Suprapubic skin (tissue), 3 donors: ENCODE measurements around the gene SERPINB6.

Source experiments
- EP300 ChIP-seq: sonication (generic); formaldehyde crosslinking; IDR thresholded peaks from one replicate; pipeline ENCODE4 v1.6.1; 2017; ENCODE audit warnings: antibody characterized with exemption
- POLR2A ChIP-seq, 2 donors: fragments of 450-650 bp; IDR thresholded peaks; one replicate each; pipeline ENCODE4 v1.6.1; 2017; ENCODE audit warnings: antibody characterized with exemption in 2 of 2, mild to moderate bottlenecking in 2 of 2, moderate library complexity in 2 of 2
- TF ChIP-seq, protein P1 (sequence below), 2 donors: fragments of 200-600 bp in 1 of 2; fragments of 450-650 bp in 1 of 2; sonication (generic) in 1 of 2; IDR thresholded peaks; one replicate each; pipeline ENCODE4 v1.5.1; 2016 to 2019; ENCODE audit warnings: antibody characterized with exemption in 2 of 2, mild to moderate bottlenecking in 1 of 2, moderate library complexity in 1 of 2

- TF ChIP-seq, protein P1, sequence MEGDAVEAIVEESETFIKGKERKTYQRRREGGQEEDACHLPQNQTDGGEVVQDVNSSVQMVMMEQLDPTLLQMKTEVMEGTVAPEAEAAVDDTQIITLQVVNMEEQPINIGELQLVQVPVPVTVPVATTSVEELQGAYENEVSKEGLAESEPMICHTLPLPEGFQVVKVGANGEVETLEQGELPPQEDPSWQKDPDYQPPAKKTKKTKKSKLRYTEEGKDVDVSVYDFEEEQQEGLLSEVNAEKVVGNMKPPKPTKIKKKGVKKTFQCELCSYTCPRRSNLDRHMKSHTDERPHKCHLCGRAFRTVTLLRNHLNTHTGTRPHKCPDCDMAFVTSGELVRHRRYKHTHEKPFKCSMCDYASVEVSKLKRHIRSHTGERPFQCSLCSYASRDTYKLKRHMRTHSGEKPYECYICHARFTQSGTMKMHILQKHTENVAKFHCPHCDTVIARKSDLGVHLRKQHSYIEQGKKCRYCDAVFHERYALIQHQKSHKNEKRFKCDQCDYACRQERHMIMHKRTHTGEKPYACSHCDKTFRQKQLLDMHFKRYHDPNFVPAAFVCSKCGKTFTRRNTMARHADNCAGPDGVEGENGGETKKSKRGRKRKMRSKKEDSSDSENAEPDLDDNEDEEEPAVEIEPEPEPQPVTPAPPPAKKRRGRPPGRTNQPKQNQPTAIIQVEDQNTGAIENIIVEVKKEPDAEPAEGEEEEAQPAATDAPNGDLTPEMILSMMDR (IDR thresholded peaks at IDR 0.05) = no peak
- TF ChIP-seq EP300 (no peak), POLR2A (IDR thresholded peaks at IDR 0.05) (no peak)
Measured at GRCh38 chr6:2956930-2957685, 14.3 kb downstream of the SERPINB6 start.
